ENCODE results near the gene MSANTD3.
"Not testable (repeated sequence)": the region's sequence is repeated elsewhere in the genome, so short reads cannot be mapped to it uniquely, and the experiment has no call there.

Gene MSANTD3

DNA sequence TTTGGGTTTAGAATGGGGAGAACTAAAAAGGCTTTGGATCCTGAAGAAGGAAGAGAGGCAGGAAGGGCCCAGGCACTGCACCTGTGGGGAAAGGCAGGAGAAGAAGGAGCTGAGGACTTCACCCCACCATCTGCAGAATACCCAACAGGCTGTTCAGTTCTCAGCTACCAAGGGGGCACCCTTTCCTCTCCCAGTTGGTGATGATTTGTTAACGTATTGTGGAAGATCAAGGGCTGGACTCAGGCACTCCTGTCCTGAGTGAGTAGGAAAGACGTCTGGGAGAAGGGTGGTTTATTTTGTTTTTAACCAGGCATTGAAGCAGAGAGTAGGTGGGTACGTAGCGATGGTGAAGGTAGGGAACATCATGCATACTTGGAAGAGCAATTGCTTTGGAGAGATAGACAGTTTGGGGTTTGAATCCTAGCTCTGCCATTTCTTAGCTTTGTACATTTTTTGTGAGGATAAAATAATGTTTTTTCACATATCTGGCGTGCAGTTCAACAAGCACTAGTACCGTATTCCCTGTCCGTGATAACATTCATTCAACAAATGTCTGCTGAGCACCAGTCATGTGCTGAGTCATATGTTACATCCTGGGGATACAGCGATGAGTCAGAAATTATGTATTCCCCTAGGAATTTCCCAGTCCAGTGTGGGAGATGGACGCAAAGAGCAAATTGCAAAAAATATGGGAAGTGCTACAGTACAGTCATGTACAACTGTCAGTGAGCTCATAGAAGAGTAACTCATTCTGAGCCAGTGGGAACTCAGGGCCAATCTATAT is 2.1 kb downstream of the MSANTD3 start:
- no peak for DNase-seq (ENCODE audit: low read depth)

DNA sequence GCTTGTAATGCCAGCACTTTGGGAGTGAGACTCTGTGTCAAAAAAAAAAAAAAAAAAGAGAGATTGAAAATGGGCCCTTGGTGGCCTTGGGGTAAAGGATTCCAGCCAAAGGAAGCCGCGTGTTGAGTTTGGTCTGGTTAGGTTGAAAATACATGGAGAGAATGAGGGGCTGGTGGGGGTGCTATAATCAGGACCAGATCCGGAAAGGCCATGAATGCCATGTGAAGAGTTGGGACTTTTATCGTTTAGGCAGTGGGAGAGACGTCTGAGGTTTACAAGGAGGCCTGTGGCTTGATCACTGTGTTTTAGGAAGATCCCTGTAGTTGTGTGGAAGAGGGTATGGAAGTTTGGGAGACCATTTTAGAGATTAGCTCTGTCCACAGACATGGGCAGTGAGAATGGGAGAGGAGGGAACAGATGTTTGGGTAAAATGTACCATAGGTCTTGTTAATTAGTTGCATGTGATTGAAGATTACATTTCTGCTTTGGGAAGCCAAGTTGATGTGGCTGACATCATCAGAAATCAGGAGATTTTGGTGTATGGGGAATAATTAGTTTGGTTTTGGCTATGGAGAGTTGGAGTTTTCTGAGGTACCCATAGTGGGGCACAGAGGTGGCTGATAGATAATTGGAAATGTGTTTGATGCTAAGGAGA is 3.5 kb downstream of the MSANTD3 start:
- no peak for DNase-seq (ENCODE audit: low read depth)

DNA sequence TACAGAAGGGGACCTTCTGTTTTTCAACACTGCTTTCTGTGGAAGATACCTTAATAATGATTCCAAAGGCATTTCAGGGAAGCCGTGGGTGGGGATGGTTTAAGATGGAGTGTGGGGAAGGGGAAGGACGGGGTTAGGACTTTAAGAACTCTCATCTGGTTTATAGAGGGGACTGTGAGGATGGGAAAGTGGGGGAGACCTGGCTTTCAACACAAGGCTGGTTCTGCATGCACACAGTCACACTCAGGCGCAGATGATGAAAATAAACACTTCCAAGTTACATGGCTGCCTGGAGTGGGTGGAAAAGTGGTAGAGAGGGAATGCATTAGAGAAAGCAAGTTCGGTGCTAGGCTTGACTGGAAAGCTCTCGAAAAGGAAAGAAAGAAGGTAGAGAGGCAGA is 4.9 kb downstream of the MSANTD3 start:
- DNase-seq (ENCODE audit: low read depth) = no peak

DNA sequence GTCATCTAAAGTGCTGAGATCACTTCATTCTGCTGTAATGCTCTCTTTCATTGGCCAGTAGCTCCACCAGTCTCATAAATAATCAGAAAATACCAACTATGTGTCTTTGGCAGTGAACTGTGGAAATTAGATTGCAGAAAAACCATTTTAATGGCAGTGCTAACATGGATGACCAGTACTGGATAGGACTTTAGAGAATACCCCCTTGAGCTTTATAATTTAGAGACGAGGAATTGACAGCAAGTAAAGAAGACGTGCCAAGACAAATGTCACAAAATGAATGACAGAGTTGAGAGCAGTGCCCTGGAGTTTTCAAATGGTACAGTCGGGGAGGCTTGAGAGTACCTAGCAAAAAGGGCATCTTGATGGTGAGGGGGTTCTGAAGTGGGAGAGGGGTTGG is 5.8 kb downstream of the MSANTD3 start:
- no peak for DNase-seq (ENCODE audit: low read depth)

DNA sequence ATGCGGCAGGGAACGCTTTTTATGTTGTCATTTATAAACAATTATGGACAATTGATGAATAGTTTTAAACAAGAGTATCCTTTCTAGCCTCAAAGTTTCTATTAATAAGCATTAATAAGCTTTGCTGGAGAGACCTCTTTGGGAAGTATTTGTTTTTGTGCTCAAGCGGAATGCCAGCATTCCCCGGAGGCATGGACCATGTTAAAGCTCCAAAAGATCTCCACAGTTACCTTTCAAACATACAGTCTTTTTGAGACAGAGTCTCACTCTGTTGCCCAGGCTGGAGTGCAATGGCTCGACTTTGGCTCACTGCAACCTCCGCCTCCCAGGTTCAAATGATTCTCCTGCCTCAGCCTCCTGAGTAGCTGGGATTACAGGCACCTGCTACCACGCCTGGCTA is 9.6 kb downstream of the MSANTD3 start:
- no peak for DNase-seq (ENCODE audit: low read depth)

DNA sequence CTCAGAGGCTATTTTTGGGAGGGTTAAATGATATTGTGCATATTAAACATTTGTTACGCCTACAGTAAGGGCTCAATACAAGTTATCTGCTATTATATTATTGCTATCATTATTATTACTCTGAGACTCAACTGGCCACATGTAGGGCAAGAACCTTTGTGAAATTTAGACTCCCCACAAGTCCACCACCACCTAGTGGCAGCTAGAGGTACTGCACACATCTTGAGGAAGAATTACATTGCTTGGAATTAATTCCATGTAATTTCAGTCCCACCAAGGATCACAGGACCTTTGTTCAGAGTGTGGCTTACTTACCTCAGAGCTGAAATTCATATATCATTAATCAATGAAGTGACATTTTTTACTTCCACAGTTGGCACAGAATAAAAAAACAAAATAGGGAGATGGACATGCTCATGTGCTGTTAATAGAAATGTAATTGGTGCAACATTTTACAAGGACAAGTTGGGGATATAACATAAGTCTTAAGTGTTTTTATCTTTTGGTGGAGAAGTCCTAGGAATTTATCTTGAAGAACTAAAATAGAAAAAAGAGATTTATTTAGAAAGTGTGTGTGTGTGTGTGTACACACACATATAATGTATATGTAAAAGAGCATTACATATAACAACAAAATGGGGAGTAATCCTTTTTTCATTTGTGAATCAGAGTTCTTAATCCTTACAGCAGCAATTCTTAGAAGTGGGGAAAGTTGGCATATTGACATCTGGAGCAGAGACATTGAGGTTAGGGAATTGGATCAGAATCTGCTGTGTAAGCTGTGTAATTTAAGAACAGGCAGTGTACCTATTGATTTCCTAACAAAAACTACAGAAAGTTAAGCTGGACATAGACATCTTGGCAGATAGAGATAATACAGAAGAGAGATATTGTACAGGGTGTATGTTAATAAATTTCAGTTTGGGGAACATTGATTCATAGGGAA is 11.2 kb downstream of the MSANTD3 start:
- peak; percentile 34 for DNase-seq (ENCODE audit: low read depth)

DNA sequence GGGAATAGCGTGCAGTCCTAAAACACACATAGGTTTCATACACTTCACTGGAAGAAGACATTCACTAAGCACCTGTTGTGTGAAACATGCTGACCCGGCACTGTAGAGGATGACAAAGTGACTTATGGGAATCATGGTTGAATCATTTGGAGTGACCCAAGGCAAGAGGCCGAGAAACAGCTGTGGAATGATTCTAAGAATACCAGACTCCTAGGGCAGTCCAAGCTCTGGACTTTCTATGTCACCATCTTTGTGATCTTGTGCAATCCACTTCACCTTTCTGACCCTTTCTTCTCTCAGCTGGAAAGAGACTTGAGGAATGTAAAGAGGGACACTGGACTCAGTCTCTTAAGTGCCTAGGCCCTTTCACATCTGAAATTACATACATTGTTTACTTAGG is 13.1 kb downstream of the MSANTD3 start:
- no peak for DNase-seq (ENCODE audit: low read depth)

DNA sequence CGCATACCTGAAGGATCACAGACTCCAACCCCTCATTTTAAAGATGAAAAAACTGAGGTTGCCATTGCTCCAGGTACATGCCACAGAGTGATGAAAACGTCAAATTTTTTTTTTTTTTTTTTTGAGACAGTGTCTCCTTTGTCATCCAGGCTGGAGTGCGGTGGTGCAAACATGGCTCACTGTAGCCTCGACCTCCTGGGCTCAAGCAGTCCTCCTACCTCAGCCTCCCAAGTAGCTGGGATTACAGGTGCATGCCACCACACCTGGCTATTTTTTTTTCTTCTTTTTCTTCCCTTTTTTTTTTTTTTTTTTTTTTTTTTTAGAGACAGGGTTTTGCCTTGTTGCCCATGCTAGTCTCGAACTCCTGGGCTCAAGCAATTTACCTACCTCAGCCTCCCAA is 13.5 kb downstream of the MSANTD3 start:
- not testable (repeated sequence) for DNase-seq (ENCODE audit: low read depth)

DNA sequence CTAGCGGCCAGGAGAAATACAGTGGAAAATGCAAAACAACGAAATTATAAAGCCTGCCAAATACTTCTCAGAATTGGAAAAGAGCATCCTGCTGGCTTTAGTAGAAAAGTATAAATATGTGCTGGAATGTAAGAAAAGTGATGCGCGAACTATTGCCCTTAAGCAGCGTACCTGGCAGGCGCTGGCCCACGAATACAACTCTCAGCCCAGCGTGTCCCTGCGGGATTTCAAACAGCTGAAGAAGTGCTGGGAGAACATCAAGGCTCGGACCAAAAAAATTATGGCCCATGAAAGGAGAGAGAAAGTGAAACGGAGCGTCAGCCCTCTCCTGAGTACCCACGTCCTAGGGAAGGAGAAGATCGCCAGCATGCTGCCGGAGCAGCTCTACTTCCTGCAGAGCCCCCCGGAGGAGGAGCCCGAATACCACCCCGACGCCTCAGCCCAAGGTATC is 15.0 kb downstream of the MSANTD3 start:
- no peak for DNase-seq (ENCODE audit: low read depth)

DNA sequence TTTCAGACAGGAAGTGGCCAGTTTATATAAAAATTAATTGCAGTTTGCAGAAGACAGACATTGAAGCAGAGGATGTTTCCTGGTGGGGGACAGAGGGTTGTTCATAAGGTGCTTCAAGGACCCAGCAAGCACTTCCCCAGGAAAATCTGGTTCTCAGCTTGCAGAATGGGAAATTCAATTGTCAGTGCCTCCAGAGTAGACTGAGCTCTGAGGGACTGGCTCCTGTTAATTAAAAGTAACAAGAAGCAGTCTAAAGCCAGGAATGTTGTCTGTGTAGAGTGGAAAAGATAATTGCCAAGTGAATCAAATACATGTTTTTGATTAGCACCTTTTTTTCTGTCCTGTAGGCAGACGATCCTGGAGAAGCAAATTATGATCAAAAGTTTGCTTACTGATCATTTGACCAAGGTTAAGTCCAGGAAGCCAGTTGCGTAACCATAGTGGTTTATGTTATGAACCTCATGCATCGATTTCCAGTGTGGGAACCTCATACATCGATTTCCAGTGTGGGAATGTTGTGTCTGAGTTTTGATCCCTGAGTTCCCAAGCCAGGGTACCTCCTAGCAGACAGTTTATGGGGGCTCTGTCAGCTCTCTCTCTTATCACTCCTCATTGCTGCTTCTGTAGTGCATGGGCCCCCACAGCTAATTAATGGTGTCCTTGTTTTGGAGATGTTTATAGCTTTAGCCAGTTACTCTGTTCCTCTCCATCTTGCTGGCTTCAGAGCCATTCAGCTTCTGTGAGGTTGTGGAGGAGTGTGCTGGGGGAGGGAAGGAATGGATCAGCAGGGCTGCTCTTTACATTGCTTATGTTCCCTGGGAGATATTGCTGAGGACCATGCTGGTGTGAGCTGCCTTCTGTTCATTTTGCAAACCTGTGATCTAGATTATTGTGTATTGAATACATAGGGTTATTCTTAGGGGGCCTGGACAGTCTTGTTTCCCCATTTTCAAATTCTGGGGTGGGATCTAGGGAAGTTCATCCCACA is 17.1 kb downstream of the MSANTD3 start:
- no peak for DNase-seq (ENCODE audit: low read depth)

DNA sequence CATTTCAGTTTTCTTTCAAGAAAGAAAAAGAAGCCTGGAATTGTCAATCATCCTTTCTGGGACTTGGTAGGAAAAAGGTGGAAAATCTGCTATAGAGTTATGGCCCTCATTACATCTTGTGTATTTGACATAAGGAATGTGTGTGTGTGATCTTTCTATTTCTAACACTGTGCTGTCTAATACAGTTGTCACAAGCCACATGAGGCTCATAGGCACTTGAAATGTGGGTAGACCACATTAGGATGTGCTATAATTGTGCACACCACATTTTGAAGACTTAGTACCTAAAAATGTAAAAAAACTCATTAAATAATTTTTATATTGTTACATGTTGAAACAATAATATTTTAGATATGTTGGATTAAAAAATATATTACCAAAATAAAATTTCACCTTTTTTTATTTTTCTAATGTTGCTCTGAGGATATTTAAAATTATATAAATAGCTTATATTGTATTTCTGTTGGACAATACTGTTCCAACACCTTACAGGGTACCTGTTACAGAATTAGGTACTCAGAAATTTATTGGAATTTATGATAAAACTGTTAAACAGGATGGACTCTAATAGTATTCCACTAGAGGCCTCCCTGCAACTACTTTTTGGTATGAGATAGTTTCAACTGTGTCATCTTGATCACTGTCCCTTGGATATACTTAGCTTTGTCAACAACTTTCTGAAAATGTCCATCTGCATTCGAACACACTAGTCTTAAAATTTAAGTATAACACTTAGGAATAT is 18.4 kb downstream of the MSANTD3 start:
- no peak for DNase-seq (ENCODE audit: low read depth)

DNA sequence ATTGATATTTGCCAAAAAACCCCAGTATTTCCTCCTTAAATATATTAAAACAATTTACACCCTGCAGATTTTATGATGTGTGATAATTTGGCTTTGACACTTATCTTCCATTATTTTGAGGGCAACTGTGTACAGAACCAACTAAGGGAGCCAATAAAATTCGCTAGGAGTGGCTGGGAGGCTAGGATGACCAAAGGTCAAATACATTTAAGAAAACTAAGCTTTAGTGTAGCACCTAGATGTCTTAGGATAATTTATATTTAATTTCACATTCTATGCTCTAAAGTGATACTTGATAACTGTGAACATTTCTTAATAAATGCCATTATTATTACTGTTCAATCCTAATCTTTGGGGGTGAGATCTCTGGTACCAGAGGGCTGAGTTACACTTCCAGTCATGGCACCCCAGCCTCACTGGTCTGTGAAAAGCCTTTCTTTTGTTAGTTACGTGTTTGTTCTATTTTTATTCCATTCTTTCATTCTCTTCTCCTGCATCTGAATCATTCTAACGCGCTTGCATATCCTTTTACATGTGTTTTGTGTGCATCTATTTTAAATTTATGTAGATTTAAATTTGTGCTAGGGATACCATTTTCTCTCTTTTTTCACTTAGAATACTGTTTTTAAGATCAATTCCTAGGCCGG is 19.1 kb downstream of the MSANTD3 start:
- no peak for DNase-seq (ENCODE audit: low read depth)

DNA sequence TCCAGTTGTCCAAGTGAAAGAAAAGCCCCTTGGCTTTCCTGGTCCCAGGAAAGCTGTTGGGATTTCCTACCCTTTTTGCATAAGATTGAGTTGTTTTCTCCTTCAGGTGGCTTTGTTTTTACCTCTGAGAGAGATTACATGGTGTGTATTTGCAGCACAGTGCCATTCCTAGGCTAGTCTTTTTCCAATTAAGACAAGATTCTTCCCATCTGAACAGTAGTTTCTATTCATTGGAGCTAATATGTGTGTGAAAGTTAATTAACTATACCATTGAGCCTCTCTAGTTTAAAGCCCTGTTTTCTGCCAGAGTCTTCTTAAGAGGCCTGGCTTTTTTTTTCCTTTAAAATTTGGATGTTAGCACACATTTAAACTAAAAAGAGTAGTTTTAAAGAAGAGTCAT is 20.1 kb downstream of the MSANTD3 start:
- no peak for DNase-seq (ENCODE audit: low read depth)

DNA sequence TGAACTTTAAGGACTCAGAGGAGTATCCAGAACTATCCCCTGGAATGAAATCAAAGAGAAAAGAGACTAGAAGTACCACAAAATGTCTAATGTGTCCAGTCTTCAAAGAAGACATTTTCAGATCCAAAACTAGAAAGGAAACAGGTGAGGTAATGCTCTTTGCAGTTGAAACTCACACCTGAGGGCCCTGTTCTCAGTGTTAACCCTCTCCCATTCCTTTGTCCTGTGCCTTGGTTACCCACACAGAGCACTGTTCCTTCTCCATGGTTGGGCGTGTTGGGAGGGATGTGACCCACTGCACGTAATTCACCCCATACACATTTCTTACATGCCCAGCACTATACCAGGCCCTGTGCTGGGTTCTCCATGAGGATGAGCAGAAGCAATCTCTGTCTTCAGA is 21.3 kb downstream of the MSANTD3 start:
- DNase-seq (ENCODE audit: low read depth) = no peak

DNA sequence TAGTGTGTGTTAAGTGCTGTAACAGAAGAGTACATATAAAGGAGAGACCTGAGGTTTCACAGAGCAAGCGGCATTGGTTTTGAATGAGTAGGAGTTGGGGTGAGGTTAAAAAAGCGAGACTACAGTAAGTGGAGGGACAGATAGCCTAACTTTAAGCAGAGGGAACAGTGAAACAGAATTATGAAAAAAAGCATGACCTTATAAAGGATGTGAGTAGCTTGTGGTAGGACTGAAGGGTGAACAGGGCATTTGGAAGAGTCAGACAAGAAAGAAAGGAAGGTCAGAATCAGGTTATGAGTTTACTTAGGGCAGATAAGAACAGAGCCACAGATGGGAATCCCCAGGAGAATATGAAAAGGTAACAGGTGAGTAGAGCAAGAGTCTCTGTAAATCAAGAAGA is 22.5 kb downstream of the MSANTD3 start:
- no peak for DNase-seq (ENCODE audit: low read depth)

DNA sequence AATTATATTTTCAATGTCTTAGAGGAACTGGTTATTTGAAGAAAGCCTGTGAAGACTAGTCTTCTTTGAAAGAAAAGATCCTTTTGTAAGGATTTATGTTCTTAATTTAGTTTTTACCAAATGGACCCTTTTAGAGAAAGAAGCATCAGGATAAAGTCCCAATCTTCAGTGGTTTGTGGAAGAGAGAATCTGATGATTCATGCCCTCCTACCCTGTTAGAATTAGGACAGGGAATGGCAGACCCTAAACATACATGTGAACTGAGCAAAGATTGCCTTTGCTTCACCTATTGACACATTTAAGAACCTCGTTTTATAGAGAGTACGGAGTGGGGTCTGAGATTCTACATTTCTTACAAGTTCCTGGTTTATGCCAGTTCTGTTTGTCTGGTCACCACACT is 26.0 kb downstream of the MSANTD3 start:
- no peak for DNase-seq (ENCODE audit: low read depth)

DNA sequence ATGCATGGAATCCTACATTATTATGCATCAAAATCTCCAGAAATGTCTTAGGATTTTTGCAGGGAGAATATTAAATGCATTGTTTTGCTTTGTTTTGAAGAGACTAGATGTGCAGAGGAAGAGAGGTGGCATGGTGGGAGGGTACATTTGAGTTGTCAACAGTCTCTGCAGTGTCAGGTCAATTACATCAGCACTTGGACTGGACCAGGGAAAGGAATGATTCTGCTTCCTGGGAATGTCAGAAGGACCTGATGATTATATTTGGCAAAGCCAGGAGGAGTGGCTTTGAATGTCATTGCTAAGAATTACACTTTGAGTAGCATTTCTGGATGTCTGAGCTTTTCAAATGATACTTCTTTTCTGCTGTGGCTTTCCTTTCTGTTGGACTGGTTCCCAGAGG is 28.5 kb downstream of the MSANTD3 start:
- no peak for DNase-seq (ENCODE audit: low read depth)

DNA sequence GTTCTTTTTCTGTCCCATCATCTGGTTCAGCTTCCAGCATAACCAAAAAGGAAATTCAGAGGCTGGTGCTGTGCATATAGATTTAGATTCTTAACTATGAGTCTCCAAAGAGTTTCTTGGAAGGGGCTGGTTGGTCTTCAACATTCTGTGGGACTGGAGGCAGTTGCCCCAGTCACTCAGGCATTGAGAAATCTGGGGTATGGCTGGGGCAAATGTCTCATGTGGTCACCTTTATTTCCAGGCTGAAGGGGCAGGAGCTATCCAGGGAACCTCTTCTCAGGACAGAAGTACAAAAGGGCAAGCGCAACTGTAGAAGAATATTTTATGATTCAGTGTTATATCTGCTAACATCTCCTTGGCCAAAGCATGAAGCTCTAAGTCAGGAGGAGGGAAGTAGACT is 30.6 kb downstream of the MSANTD3 start:
- DNase-seq (ENCODE audit: low read depth) = no peak

DNA sequence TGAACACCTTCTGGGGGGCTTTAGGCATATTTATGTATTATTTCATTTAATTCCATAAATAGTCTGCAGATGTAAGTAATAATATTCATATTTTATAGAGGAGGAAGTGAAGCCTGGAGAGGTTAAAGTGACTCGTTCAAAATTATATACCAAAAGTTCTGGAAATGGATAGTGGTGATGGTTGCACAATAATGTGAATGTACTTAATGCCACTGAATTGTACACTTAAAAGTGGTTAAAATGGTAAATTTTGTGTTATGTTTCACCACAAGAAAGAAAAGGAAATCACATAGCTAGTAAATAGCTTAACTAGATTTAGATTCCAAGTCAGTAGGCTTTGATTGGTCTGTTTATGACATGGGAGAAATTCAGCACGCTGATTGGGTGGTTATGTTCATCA is 33.0 kb downstream of the MSANTD3 start:
- DNase-seq (ENCODE audit: low read depth) = no peak

DNA sequence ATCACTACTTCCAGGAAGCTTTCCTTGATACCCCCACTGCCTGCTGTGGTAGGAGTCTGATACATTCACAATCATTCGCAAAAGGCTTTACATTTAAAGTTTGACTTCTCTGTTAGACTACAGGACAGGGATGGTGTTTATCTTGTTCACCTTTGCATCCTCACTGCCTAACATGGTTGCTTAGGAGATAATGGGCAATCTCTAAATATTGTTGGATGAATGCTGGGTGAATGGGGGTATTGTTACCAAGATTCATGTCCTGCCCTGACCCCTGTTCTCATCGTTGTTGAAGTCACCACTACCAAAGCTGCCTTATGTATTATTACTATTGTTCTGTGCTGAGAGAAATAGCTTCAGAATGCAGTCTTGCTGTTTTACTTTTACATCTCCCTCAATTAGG is 38.3 kb downstream of the MSANTD3 start:
- no peak for DNase-seq (ENCODE audit: low read depth)

Data from activated T-helper 1 cell treated with Interleukin-2 at 50 U/mL for 16 hours (primary cell).